ENCODE results near the gene ALKBH7.
A peak's percentile ranks its signal among the peaks of the same experiment; 100 is the strongest.

The ALKBH7 gene, protein sequence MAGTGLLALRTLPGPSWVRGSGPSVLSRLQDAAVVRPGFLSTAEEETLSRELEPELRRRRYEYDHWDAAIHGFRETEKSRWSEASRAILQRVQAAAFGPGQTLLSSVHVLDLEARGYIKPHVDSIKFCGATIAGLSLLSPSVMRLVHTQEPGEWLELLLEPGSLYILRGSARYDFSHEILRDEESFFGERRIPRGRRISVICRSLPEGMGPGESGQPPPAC

DNA sequence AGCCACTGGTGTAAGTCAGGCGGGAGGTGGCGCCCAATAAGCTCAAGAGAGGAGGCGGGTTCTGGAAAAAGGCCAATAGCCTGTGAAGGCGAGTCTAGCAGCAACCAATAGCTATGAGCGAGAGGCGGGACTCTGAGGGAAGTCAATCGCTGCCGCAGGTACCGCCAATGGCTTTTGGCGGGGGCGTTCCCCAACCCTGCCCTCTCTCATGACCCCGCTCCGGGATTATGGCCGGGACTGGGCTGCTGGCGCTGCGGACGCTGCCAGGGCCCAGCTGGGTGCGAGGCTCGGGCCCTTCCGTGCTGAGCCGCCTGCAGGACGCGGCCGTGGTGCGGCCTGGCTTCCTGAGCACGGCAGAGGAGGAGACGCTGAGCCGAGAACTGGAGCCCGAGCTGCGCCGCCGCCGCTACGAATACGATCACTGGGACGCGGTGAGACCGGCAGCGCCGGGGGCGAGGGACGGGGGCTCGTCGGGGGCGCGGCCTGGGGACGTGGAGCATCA is at the start of gene ALKBH7:
Gene ALKBH7, plus strand, starts transcription at position 201 of the 502 bp plus-strand sequence. Its CDS starts 27 bp downstream, at position 228.
- peak; percentile 99 for DNase-seq (ENCODE audit: low read depth)
- TF ChIP-seq, protein P1, sequence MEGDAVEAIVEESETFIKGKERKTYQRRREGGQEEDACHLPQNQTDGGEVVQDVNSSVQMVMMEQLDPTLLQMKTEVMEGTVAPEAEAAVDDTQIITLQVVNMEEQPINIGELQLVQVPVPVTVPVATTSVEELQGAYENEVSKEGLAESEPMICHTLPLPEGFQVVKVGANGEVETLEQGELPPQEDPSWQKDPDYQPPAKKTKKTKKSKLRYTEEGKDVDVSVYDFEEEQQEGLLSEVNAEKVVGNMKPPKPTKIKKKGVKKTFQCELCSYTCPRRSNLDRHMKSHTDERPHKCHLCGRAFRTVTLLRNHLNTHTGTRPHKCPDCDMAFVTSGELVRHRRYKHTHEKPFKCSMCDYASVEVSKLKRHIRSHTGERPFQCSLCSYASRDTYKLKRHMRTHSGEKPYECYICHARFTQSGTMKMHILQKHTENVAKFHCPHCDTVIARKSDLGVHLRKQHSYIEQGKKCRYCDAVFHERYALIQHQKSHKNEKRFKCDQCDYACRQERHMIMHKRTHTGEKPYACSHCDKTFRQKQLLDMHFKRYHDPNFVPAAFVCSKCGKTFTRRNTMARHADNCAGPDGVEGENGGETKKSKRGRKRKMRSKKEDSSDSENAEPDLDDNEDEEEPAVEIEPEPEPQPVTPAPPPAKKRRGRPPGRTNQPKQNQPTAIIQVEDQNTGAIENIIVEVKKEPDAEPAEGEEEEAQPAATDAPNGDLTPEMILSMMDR (IDR thresholded peaks at IDR 0.05; ENCODE audit: control insufficient read depth, extremely low read depth, insufficient read depth) = no peak

DNA sequence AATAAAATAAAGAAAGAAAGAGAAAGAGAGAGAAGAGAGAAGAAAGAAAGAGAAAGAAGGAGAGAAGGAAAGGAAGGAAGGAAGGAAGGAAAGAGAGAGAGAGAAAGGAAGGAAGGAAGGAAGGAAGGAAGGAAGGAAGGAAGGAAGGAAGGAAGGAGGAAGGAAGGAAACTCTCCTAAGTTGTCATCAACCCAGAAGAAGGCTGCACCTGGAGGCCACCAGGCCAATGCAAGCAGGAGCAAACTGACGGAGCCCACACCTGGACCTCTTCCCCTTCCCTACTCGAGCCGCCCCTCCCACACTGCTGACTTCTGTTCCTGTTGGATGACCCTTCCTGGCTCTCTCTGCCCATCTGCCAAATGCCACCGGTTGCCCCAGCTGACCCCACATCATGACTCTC is 47.8 kb upstream of the ALKBH7 start:
- TF ChIP-seq, protein P1 (IDR thresholded peaks at IDR 0.05; ENCODE audit: control insufficient read depth, extremely low read depth, insufficient read depth) = no peak
- H3K4me3 ChIP-seq (ENCODE audit: low read depth, low read length) = no peak overlapping the region
- no peak for DNase-seq (ENCODE audit: low read depth)

More for the DNA sequence above, at the start of gene ALKBH7:
- peak within 1 kb of the TSS; percentile 84 for H3K4me3 ChIP-seq (ENCODE audit: low read depth, low read length)

DNA sequence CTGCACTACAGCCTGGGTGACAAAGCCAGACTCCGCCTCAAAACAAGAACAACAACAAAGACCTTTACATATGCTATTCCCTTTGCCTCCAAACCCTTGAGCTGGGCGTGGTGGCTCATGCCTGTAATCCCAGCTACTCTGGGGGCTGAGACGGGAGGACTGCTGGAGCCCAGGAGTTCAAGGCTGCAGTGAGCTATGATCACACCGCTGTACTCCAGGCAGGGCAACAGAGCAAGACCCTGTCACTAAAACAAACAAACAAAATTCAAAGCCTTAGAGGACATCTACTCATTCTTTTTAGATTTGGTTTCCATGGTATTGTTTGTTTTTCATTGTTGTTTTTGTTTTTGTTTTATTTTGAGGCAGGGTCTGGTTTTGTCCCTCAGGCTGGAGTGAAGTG is 47.0 kb upstream of the ALKBH7 start:
- TF ChIP-seq, protein P1 (IDR thresholded peaks at IDR 0.05; ENCODE audit: control insufficient read depth, extremely low read depth, insufficient read depth) = no peak
- DNase-seq (ENCODE audit: low read depth) = no peak
- H3K4me3 ChIP-seq (ENCODE audit: low read depth, low read length) = no peak overlapping the region

DNA sequence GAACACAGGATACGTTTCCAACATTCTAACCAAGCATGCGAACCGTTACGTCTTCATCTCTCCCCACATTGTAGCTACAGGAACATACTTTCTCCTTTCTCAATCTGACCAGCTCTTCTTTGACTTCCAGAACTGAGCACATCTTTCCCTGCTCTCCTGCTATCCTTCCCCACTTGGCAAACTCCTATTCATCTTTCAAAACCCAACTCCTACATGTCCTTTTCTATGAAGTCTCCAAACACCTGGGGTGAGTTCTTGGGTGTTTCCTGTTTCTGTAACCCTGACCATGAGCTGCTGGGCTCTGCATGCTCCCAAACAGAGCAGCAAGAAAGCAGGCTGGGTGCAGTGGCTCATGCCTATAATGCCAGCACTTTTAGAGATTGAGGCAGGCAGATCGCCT is 45.8 kb upstream of the ALKBH7 start:
- no peak overlapping the region for H3K4me3 ChIP-seq (ENCODE audit: low read depth, low read length)
- DNase-seq (ENCODE audit: low read depth) = no peak
- TF ChIP-seq, protein P1 (IDR thresholded peaks at IDR 0.05; ENCODE audit: control insufficient read depth, extremely low read depth, insufficient read depth) = no peak

DNA sequence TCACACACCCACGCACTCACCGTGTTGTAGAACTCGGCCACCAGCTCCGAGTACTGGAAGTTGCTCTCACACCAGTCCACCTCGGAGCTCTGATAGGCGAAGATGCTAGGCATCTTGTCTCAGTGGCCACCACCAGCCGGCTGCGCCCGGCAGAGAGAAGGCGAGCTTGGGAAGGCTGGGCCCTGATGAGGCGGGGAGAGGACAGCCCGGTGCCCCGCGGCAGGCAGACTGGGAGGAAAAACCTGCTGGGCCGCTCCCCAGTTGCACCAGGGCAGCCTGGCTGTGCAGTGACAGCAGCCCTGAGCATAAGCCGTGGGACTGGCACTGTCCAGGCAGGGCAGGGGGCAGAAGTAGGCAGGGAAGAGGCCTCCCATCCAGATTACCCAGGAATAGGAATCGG is 39.2 kb upstream of the ALKBH7 start, which contains the start of gene ACER1:
Gene ACER1, minus strand, starts transcription at position 174 of the 400 bp plus-strand sequence. Its CDS starts 61 bp downstream, at position 113.
- TF ChIP-seq, protein P1 (IDR thresholded peaks at IDR 0.05; ENCODE audit: control insufficient read depth, extremely low read depth, insufficient read depth) = no peak
- no peak for DNase-seq (ENCODE audit: low read depth)
- H3K4me3 ChIP-seq (ENCODE audit: low read depth, low read length) = no peak within 1 kb of the TSS

DNA sequence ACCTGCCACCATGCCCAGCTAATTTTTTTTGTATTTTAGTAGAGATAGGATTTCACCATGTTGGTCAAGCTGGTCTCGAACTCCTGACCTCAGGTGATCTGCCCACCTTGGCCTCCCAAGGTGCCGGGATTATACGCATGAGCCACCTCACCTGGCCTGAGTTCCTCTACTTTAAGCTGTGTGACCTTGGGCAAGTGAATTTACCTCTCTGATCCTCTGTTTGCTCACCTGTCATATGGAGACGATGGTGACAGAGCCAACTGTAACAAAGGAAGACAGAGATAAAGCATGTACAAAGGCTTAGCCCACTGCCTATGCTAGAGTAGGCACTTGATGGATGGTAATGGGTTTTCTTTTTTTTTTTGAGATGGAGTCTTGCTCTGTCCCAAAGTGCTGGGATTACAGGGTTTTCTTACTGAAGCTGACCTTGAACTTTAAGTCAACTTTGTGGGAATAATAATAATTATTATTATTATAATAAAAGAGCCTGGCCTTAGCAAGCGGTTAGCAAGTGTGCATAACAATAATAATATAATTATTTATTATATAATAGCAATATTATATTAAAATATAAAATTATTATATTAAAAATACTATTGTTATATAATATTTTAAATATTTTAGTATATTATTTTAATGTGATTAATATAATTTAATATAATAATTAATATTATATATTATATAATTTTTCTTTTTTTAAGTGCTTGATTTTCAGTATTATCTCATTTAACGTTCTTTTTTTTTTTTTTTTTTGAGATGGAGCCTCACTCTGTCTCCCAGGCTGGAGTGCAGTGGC is 37.9 kb upstream of the ALKBH7 start:
- H3K4me3 ChIP-seq (ENCODE audit: low read depth, low read length) = no peak overlapping the region
- no peak for DNase-seq (ENCODE audit: low read depth)
- TF ChIP-seq, protein P1 (IDR thresholded peaks at IDR 0.05; ENCODE audit: control insufficient read depth, extremely low read depth, insufficient read depth) = no peak
